UCSD-AML1 (cell line): ENCODE data around the gene EPHA4.
A peak's percentile ranks its signal among the peaks of the same experiment; 100 is the strongest.
"Not testable (repeated sequence)": the region's sequence is repeated elsewhere in the genome, so short reads cannot be mapped to it uniquely, and the experiment has no call there.

Source experiments
- DNase-seq: peaks from one replicate; lab custom pipeline; 2025; ENCODE audit not compliant: unreplicated experiment; lab: John Stamatoyannopoulos, UW

The EPHA4 gene

DNA sequence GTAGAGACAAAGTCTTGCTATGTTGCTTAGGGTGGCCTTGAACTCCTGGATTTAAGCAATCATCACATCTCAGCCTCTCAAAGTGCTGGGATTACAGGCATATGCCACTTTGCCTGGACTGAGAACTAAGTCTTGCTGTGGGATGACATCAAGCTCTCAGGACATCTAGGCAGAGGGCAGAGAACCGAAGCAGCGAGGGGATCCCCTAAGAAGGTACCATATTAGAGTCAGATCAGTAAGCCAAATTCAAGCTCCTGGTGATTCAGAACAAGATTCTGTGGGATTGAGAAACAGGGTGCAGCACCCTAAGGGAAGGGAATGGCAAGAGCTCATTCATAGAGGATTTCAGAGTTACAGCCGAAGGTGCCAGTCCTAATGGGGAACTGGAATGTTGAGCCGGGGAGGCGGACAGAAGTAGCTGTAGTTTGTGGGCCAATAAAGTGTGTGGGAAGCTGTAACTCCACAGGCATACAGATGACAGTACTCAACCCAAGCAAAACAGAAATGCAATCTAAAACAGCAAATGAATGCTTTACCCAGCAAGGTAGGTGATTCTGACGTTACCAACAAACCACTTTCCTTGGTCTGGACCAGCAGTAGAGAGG lies 30.9 kb downstream of the EPHA4 start:
- DNase-seq, result no peak

DNA sequence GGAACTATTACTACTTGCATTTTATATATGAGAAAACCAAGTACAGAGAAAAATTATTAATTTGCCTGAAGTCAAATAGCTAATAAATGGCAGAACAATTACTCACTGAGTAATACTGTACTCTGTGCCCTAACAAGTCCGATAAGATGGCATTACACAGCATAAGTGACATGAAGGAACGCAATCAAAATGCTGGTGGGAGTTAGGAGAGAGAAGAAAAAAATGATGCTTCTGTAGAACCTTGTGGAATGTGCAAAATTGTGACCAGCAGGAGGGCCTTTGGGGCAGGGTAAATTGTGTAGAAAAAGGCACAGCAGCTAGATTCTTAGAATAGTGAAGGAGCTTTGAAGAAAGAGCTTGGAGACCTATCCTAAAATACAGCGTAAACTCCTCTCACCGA lies 32.9 kb downstream of the EPHA4 start:
- DNase-seq, result no peak

DNA sequence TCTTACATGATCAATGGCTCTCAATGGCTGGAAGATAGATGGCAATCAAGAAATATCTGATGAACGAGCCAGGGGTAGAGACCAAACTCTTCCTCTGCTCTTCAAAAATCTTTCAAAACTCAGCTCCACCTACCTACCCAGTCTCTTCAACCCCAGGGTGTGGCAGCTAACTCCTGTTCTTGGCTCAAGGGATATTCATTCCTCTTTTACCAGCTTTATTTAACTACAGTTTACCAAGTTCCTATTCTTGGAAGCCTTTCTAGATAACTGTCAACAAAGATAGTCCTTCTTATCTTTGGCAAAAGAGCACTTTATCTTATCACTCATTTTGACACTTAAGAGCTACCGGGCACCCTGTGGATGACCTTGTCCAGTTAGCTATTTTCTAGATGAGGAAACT lies 36.3 kb downstream of the EPHA4 start:
- no peak for DNase-seq

DNA sequence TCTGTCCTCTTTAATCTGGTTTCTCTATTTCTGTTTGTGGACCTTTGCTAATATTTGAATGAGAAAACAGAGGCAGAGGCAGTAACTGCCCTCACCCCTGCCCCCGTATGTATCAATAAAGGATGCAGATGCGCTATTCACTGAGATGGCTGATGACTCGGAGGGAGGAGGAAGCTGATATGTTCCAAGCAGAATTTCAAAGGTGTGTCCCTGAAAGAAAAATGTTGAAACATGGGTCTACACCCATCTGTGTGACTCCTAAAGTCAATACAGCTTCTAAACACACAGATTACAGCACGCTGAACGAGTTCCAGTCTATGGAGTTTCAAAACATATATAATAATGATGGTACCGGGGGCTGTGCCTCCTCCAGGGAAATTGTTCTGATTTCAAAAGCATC lies 38.8 kb downstream of the EPHA4 start:
- no peak for DNase-seq

DNA sequence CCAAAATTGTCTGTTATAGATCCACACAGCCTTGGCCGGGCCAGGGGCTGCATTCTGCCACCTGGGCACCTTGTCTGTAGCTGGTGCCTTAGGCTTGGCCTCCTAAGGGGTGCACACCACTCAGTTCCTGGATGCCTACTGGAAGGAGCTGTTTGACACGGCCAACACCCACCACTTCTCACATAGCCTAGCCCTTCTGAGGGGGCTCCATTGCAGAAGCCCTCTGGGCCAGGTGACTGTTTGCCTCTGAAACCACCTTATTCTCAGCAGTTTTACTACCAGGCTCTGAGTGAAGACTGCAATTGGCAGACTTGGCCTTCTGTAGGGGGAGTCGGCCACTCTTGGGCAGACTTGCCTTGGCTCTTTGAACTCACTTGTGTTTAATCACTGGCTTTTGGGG lies 39.5 kb downstream of the EPHA4 start:
- DNase-seq, result no peak

DNA sequence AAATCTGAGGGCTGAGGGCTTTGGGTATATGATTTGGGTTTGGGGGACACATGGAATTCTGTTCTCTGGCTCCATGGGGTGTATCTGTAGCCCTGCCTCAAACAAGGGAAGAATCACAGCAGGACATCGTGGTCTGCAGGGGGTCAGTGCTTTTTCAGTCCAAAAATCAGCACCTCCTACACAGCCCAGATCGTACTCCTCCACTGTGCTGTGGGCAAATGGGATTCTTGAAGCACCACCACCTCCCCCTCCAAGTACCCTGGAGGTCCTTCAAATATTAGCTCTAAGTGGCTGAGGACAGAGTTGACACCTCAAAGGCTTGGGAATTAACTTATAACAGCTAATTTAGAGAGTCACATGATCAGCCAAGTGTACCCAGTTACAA lies 41.5 kb downstream of the EPHA4 start:
- no peak for DNase-seq

DNA sequence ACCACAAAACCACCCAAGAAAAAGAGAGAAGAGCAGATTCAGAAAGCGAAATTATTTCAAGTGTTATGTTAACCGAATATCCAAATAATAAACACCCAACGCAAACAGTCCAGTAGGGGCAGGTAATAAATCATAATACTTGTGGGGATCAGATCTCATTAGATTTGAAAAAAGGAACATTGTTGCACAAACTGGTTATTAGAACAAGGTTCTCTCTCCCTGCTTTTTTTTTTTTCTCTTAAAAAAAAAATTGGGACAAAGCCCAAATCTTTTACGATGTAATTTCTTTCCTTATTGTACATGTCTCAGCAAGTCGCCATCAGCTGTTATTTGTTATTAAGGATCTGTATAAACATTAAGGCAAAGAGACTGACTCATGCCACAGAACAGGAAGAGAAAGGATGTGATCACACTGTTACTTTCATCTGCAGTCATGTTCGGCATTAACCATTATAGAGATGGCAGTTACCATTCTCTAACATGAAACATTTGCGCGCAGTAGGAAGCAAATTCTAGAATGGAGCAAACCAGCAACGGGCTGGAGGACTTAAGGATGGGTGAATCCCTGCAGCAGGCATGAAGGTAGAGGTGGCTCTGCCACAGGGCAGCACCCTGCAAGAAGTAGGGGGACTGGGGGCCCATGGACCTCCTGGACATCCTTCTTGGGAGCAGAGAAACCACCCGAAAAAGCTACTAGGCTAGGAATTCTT lies 42.0 kb downstream of the EPHA4 start:
- DNase-seq, result no peak

DNA sequence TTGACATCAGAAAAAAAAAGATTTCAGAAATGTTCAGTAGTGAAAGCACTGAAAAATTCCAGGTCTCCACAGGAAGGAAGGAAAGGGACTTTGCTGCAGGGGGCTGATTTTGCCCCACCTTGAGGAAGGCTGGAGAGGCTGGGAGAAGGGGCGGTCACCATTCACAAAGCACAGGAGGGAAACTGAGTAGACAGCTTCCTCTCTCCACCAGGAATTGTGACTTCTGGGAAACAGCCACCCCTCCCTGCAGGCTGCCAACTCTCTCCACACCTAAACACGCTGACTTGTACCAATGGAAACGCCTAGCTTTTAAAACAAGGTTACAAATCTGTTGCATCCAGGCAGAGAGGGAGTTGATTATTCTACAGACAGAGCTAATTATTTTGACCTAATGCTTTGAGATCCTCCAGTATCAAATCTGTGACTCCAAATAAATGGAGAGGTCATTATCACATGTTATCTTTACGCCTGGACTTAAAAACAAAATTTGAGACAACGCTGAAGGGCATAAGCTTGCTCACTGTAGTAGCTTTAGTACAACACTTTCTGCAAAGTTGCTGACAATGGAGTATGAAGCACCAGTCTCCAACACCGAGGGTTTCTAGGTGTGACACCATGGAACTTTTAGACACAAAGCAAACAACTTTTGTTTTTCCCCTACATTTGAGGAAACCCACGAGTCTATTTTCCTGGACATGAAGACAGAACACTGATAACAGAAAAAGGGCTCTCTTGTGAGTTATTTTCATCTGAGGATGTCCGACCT lies 42.7 kb downstream of the EPHA4 start:
- no peak for DNase-seq

DNA sequence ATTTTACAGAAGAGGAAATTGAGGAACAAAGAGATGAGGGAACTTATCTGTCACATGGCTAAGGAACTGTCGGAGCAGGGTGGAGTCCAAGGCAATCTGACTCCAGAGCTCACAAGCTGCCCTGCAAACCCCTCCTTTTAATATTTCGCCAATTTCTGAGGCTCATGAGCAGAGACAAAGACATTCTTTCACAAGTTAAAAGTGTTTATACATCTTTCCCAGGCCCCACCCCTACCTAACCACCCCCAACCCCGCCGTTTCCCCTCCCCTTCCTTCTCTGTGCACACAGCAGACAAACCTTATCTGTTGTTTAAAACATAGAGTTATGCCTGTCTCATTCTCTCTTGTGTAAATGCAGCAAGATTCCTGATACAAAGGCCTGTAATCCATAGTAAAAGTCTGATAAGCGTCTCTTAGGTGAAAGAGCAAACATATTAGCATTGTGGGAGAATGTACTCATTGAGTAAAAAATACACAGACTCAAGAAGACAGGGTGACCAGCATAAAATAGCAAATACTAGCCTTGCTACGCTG lies 44.3 kb downstream of the EPHA4 start:
- DNase-seq, result no peak

DNA sequence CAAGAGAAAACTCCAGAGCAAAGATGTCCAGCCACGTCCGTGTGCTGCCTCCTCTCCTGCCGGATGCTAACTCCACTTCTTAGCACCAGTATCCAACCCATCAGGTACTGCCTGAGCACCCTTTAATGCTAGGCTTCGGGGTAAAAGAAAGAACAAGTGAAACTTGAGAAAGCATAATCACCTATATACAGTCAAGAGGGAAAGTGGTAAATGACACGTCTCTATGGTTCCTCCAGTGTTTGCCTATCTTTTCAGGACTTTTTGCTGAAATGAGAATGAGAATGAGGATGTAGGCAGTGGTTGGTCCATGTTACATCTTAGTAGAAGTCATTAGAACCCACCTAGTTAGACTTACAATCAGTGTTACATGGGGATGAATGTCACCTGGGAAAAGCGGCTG lies 47.9 kb downstream of the EPHA4 start:
- DNase-seq, result no peak

DNA sequence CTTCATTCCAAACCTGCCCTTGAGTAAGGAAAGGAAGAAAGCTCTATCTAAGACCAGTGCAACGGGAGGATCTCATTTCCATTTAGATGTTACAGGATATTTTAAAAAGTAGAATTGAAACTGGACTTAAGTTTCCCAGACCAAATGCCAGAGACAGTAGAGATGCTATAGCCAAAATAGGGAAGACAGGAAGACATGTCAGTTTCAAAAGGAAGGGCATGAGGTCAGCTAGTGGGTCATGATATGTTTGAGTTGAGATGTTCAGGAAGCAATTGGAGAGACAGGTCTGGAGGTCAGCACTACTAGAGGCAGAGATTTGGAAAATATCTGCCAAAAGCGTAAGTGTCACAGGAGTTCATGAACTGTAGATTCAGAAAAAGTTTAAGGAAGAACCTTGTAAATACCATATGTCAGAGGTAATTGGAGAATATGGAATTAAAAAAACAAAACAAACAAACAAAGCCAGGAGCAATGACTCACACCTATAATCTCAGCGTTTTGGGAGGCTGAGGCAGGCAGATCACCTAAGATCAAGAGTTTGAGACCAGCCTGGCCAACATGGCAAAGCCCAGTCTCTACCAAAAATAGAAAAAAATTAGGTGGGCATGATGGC lies 50.8 kb downstream of the EPHA4 start:
- DNase-seq, result no peak

DNA sequence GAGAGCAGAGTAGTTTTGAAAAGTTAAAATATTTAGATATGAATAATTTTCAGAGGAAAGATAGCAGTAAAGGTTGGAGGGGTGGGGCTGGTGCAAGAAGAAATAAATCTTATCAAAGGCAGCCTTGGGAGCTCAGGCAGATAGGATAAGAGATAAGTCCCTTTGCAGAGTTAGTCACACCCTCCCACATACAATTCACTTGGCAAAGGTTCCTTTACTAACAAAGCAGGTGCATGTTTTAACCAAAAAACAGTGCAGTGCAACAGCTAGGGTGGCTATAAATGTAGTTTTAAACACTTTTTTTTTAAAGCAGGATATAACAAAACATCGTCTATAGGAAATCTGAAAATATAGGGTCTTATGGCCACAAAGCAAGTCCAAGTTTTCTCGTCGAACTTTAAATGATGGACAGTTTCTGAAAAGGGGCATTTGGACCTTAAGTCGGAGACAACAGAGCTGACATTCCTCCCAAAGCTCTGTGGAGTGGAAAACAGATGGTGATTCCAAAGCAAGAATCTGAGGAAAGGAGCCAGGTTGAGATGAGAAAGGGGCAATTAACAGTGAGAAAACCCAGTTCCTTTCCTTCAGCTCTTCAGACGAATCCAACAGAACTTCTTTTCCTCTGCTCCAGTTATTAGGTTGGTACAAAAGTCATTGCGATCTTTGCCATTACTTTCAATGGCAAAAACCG lies 53.0 kb downstream of the EPHA4 start:
- DNase-seq, result no peak

DNA sequence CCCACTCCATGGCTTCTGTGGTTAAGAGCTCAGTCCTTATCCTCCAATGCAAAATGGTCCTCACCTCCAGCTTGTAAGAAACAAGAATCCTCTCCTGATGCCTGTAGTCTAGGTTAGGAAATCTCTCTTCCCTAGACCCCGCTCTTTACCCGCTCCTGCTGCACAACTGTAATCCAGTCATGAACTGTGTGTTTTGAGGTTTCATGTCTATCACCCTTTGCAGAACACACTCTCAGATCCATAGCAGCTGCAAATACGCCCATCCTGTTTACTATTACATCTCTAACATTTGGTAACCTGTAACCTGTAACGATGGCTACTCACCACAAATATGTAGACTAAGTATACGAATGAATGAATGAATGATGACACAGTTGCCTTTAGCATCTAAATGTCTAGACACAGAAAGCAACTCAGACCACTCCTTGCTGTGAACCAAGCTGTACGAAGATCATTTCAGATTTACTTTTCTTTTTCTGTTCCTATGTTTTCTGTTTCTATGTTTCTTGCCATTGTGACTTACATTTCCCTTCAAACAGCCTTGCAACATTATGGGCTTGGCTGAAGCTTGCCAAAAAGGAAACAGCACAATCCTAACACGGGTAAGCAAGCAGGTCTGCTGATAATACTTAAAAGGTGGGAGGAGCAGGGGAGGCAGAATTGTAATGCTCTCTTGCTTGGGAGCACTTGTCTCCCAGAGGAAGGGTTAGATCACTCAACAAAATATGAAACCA lies 53.7 kb downstream of the EPHA4 start:
- no peak for DNase-seq

DNA sequence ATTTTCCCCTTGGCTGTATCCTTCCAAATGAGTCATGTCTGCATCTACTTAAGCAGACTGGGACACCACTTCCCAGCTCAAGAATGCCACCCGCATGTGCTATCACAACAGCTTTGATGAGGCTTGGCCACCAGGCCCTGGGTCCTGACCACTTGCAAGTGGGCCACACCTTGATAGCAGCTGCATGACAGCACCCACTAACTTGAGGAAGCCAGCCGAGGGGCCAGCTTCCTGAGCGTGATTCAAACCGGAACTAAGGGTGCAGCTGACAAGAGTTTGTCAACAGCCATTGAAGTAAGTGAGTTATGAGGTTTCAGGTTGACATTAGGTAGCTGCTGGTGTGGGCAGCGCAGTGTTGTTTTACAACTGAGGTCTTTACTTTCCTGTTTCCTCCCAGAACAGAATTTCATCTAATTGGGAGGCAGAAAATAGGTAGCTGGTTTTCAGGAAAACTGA lies 54.4 kb downstream of the EPHA4 start:
- DNase-seq, result peak; percentile 76

DNA sequence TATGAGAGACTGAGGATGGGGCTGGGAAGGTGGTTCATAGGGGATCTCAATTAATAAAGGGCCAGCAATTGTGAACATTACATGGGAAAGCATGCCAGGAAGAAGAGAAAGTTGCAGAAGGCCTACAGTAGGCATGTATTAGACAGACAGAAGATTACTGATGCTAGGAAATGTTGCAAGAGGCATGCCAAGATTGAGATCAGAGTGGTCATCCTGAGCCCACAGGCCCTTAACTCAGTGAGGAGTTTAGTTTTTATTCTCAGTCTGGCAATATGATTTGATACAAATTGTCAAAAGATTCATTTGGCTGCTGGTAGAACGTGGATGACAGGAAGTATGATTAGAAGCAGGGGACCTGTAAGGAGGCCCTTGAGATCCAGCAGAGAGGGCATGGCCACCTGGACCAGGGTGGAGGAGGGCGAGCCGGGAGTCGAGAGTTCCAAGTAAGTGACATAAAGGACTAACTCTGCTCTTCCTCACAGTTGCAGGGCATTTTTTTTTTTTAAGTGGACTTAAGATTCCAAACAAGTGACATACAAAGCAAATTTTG lies 54.9 kb downstream of the EPHA4 start:
- DNase-seq, result no peak

DNA sequence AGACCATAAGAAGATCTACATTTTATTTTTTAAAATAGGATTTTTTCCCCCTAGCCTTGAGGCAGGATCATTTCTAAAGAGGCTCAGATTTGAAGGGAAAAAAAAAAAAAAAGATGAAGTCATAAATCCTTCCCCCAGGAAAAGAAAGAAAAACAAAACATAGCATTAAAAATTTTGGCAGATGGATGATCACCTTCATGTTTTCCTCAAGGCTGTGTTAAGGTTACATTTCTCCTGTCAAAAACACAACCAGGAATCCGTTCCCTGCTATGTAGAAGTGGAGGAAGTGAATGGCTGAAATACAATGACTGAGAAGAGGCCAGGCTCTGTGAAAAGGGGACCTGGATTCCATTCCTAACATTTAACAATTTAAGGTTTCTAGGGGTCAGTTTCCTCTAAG lies 56.2 kb downstream of the EPHA4 start:
- no peak for DNase-seq

DNA sequence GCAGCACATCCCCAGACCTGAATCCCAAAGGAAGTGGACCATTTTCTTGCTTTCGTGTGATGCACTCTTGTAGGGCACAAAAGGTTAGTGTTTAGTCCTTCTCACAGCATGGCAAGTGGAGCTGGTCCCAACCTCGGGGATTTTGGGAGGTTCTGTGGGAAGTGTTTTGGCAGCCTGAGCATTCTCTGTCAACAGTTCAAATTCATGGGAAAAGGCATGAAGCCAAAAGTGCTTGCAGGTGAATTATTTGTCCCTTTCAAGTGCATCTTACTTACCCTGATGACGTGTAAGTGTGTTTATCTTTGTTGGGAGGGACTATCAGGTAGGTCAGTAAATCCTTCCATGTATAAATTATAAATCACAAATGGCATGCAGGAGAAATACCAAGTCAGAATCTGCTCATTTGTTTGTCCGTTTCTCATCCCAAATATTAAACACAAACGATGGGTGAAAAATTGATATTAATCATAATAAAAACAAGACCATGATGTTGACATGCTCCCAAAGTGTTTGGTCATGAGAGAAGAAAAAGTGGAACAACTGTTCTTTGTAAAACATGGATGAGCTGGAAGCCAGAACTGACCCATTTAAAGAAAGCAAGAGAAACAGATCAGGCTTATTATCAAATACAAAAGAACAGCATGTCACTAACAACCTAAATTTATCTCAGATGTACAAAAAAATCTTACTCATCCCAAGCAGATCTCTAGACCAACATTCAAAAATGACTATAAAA lies 57.6 kb downstream of the EPHA4 start:
- DNase-seq, result no peak

DNA sequence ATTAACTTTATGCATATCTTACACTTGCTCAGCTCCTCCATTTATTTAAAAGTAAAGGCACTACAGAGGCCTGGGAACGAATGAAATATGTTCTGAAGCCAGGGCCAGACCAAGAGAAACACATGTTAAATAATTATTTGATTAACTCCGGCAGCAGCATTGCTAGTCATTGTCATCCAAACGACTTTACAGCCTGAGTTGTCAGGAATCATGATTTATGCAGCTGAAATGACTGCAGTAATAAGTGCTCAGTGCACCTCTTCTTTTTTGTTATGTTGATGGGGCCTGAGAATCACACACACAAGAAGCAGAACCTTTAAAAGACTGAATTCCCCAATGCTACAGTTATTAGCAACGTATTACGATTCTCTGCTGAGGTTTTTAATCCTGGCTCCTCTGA lies 58.9 kb downstream of the EPHA4 start:
- DNase-seq, result no peak

DNA sequence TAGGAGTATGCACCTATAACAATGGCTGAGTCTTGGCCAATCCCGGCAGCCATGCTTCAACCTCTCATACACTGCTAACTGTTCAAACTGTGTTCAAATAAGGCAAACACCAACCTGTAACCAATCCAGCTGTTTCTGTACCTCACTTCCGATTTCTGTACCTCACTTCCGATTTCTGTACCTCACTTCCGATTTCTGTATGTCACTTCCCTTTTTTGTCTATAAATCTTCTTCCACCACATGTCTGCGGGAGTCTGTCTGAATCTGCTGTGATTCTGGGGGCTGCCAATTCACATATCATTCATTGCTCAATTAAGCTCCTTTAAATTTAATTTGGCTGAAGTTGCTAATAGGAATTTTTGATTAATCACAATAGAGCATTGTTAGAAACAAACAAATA lies 60.8 kb downstream of the EPHA4 start:
- not testable (repeated sequence) for DNase-seq
